Transverse colon (tissue), 4 donors: Measurements from ENCODE around the gene CCDC167.

ENCODE experiments used
- CTCF ChIP-seq, 5 experiments: fragments of 200-600 bp in 3 of 5; fragments of 450-650 bp in 2 of 5; sonication (generic) in 3 of 5; IDR thresholded peaks; 1 replicate in 2 of 5; 2 replicates in 3 of 5; pipeline ENCODE4 v1.5.1; 2016 to 2017; ENCODE audit warnings: antibody characterized with exemption in 5 of 5, inconsistent platforms in 3 of 5, mild to moderate bottlenecking in 2 of 5, moderate library complexity in 1 of 5
- EP300 ChIP-seq: sonication (generic); formaldehyde crosslinking; IDR thresholded peaks from one replicate; pipeline ENCODE4 v1.6.1; 2017; ENCODE audit warnings: antibody characterized with exemption, low read depth
- POLR2A ChIP-seq: fragments of 450-650 bp; IDR thresholded peaks from one replicate; pipeline ENCODE4 v1.6.1; 2016; ENCODE audit warnings: antibody characterized with exemption, mild to moderate bottlenecking, moderate library complexity
- POLR2AphosphoS5 ChIP-seq, 3 donors: sonication (generic); formaldehyde crosslinking; IDR thresholded peaks; one replicate each; pipeline ENCODE4 v1.6.1; 2016; ENCODE audit warnings: antibody characterized with exemption in 3 of 3

- TF ChIP-seq CTCF (IDR thresholded peaks at IDR 0.05): no peak
- TF ChIP-seq POLR2A: no peak
- no peak for TF ChIP-seq EP300
- no peak for TF ChIP-seq POLR2AphosphoS5 (IDR thresholded peaks at IDR 0.05)
These were observed 49.7 kb downstream of the CCDC167 start for GRCh38 chr6:37449984-37450383.
